Calu3 (cell line): ENCODE measurements around the gene ANXA4. TPM values are rescaled to one million over a fixed set of nuclear protein-coding genes. Genes with fewer than 3 reads are reported as not detected.

Source experiments
- BruUV-seq: library from RNA; stranded (reverse); fragments of 400-500 nt; replicated peaks from 2 replicates; lab custom pipeline; 2021; lab: Mats Ljungman, UMichigan
- CTCF ChIA-PET: fragments of 300-600 bp; sonication (Branson Sonifier 250); formaldehyde crosslinking; loops from one replicate; lab custom pipeline; 2022; ENCODE audit warnings: antibody characterized with exemption; lab: Charles Lee
- DNase-seq: peaks from one replicate; pipeline ENCODE4 v3.0.0; 2022
- H3K27ac Mint-ChIP-seq: one replicate; pipeline ENCODE4 v1.8.0; 2022; ENCODE audit warnings: mixed read lengths; ENCODE audit not compliant: unreplicated experiment
- H3K27me3 Mint-ChIP-seq: one replicate; pipeline ENCODE4 v1.8.0; 2022; ENCODE audit warnings: mixed read lengths; ENCODE audit not compliant: unreplicated experiment
- H3K36me3 Mint-ChIP-seq: one replicate; pipeline ENCODE4 v1.8.0; 2022; ENCODE audit warnings: mild to moderate bottlenecking, moderate library complexity, mixed read lengths; ENCODE audit not compliant: insufficient read depth, unreplicated experiment
- H3K4me1 Mint-ChIP-seq: one replicate; pipeline ENCODE4 v1.8.0; 2022; ENCODE audit warnings: mild to moderate bottlenecking, low read depth, mixed read lengths; ENCODE audit not compliant: unreplicated experiment
- H3K4me3 Mint-ChIP-seq: one replicate; pipeline ENCODE4 v1.8.0; 2022; ENCODE audit warnings: mild to moderate bottlenecking, low read depth, moderate library complexity, mixed read lengths; ENCODE audit not compliant: unreplicated experiment
- H3K9me3 Mint-ChIP-seq: one replicate; pipeline ENCODE4 v1.8.0; 2022; ENCODE audit warnings: low read depth, mixed read lengths; ENCODE audit not compliant: unreplicated experiment
- CTCF ChIP-seq: fragments of 200-600 bp; IDR thresholded peaks from one replicate; pipeline ENCODE4 v1.8.0; 2022; ENCODE audit warnings: antibody characterized with exemption; ENCODE audit not compliant: unreplicated experiment
- intact Hi-C: fragments of 100-400 bp; cut with micrococcal nuclease; formaldehyde crosslinking; loops from one replicate; pipeline ENCODE4 v1.10.0; 2022; ENCODE audit not compliant: unreplicated experiment
- total RNA-seq: library from RNA; stranded (reverse); gene quantifications from 2 replicates; pipeline ENCODE4 v1.2.3, GENCODE V29; 2022

The ANXA4 gene
- total RNA-seq, 1 experiment from 2014 or later = 1,439 TPM

GRCh38 chr2:69797235-69797634, 55.3 kb downstream of the ANXA4 start:
- peaks cover 71% of the 10 kb centered on the region for H3K4me1 Mint-ChIP-seq
- H3K27me3 Mint-ChIP-seq = no peaks in the 10 kb centered on the region
- H3K36me3 Mint-ChIP-seq = peaks cover 71% of the 10 kb centered on the region
- H3K4me3 Mint-ChIP-seq = peak overlapping the region; percentile 50
- BruUV-seq = no TSS peak
- no peak for DNase-seq
- H3K9me3 Mint-ChIP-seq = no peaks in the 10 kb centered on the region
- TF ChIP-seq CTCF = no peak
- CTCF ChIA-PET = interaction anchor here (0.8 kb wide), 1 partner anchor 72 kb away, joined by 3 read pairs; no protein-coding TSS in a partner anchor
- intact Hi-C loops = no loop called here
- H3K27ac Mint-ChIP-seq = peak overlapping the region; percentile 89

GRCh38 chr2:69797836-69798289, 55.9 kb downstream of the ANXA4 start:
- CTCF ChIA-PET = no interaction called here

GRCh38 chr2:69798290-69798908, 56.5 kb downstream of the ANXA4 start:
- Mint-ChIP-seq H3K27ac (peak overlapping the region; percentile 89), H3K9me3 (no peaks in the 10 kb centered on the region), H3K36me3 (peaks cover 72% of the 10 kb centered on the region), H3K27me3 (no peaks in the 10 kb centered on the region), H3K4me3 (peak overlapping the region; percentile 50), H3K4me1 (peaks cover 69% of the 10 kb centered on the region)
- DNase-seq = no peak
- no peak for TF ChIP-seq CTCF
- CTCF ChIA-PET = interaction anchor here (2.0 kb wide), 1 partner anchor 74 kb away, joined by 7 read pairs; no protein-coding TSS in a partner anchor
- BruUV-seq = no TSS peak
- intact Hi-C loops = no loop called here

More at GRCh38 chr2:69797836-69798289, 55.9 kb downstream of the ANXA4 start:
- intact Hi-C loops = no loop called here
- DNase-seq = no peak
- Mint-ChIP-seq H3K9me3 (no peaks in the 10 kb centered on the region), H3K4me3 (peak overlapping the region; percentile 50), H3K4me1 (peaks cover 72% of the 10 kb centered on the region), H3K36me3 (peaks cover 72% of the 10 kb centered on the region), H3K27me3 (no peaks in the 10 kb centered on the region), H3K27ac (peak overlapping the region; percentile 89)
- BruUV-seq = no TSS peak
- TF ChIP-seq CTCF = no peak

GRCh38 chr2:69798909-69799526, 57.1 kb downstream of the ANXA4 start:
- DNase-seq = no peak
- Mint-ChIP-seq H3K27ac (peak overlapping the region; percentile 89), H3K9me3 (no peaks in the 10 kb centered on the region), H3K27me3 (no peaks in the 10 kb centered on the region), H3K4me3 (peak overlapping the region; percentile 50), H3K4me1 (peaks cover 72% of the 10 kb centered on the region), H3K36me3 (peaks cover 76% of the 10 kb centered on the region)
- CTCF ChIA-PET = interaction anchor here (2.0 kb wide), 1 partner anchor 74 kb away, joined by 7 read pairs; no protein-coding TSS in a partner anchor
- BruUV-seq = no TSS peak
- intact Hi-C loops = no loop called here
- no peak for TF ChIP-seq CTCF
